Stimulated activated CD8-positive, alpha-beta memory T cell treated with anti-CD3 and anti-CD28 coated beads, Interleukin-4, amount 100 ng/mL, for 48 hours (primary cell): ENCODE results near the gene HAUS7.

Source experiments
- DNase-seq: peaks from one replicate; pipeline ENCODE4 v3.0.0-alpha.2; 2020

Gene HAUS7

GRCh38 chrX:153450949-153451277 is 19.5 kb downstream of the HAUS7 start:
- no peak for DNase-seq

DNA sequence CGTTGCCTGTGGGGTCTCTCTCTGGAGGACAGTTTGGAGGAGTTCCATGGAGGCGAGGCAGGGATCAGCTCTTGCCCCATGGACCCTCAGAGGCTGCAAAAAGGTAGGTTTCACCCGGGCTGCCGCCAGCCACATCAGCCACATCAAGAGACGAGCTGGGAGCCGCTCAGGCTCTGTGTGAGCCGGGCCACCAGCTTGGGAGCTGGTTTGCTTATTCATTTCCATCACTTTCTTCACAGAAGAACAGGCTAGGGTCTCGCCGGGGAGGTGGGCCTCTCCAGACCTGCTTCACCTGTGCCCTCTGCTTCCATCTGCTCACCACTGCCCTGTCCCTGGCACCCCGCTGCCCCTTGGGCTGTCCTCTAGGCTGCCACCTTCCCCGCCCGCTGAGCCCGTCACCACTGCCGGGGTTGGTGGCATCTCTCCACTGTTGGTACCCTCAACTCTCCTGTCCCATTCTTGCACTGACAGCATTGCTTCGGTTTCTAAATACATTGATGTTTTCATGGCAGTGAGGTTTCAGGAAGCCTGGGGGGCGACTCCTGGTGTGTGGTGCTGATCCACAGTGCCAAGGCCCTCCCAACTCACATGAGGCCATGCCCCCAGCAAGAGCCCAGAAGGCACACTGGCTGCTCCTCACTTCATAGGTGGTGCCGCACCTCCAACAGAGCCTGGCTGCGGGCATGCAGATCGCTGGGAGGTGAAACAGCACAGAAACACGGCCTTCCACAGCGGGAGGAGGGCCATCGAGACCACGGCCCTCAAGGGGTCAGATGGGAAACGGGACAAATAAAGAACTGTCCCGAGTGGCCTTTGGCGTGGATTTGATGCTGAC is 20.0 kb downstream of the HAUS7 start:
- no peak for DNase-seq

DNA sequence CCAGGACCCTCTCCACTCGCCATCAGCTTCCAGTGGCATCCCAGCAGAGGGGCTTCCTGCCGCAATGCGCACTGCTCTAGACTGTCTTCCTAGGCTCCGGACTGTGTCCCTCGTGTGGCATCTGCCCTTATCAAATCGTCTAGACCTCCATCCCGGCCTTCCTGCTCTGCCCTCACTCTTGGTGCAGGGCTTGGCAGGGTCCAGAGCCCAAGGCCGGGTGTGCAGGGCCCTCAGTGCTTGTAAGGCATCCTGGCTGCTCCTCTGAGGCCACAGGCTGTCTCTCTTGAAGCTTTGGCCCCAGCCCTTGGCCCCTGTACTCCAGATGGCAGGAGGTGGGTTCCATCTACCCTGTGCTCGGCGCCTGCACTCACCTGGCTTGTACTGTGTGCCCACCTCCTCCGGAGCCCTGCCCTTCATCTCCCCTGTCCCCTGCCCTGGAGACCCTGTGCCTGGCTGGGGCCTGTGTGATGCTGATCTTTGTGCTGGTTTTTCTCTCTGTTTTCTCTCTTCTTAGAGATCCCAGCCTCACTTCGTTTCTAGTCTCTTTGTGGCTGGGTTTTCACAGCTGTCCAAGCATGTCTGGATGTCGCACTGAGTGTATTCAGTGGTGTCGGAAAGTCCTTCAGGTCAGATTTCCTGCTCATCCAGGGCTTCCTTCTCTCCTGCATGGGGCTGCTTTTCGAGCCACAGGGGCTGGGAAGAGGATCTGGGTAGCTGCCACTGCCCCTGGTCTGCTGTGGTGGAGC is 20.8 kb downstream of the HAUS7 start:
- DNase-seq = no peak

- no peak for DNase-seq
Observed at GRCh38 chrX:153448556-153449367, 21.6 kb downstream of the HAUS7 start.

DNA sequence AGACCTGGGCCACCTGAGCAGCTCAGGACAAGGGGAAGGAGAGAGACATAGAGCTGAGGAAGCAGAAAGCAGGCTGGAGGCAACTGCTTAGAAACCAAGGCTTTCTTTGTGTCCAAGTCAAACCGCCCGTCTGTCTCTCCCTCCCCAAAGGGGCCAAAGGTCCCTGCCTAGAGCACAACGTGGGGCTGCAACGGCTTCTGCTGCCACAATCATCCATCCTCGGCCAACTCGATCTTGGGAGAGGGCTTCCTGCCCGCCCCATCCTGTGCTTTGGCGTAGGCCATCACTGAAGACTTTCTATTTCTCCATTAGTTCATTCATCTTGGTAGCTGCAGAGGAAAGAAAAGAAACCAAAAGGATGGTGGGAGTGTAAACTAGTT is 22.8 kb downstream of the HAUS7 start:
- DNase-seq = no peak

DNA sequence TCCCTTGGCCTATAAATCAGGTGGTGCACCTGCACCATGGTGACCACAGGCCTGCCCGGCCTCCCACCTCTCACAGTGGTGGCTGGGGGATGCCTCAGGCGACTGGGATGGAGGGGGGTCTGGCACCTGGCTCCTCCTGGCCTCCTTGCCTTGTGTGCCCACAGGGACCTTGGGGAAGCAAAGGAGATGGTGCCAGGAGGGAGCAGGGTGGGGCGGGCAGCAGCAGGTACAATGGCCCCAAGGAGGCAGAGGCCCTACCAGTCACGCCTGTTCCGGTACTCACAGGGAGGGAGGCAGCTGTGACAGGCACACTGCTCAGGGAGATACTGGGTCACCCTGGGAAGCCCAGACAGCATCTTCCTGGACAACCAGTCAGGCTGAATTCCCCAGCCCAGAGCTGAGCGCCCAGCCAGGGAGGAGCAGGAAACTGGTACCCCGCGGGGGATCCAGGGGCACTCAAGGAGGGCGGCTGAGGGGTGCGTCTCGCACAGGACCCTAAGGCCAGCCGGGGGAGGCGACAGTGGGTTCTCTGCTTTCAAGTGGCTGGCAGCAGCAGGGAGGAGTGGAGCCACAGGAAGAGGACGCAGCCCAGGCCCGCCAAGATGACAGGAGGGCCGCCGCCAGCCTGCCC is 23.3 kb downstream of the HAUS7 start:
- no peak for DNase-seq

DNA sequence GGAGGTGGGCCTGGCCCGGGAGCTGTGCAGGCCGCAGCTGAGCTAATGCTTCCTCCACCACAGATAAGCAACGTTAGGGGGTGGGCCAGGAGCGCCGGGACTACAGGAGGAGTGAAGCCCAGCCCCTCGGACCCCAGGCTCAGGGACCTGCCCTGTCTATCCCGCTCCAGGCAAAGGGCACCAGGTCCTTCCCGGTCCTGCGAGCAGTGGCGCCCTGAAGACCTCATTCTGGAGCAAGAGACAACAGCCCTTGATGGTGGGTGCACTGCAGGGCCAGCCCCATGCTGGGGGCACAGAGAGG is 23.8 kb downstream of the HAUS7 start:
- no peak for DNase-seq

GRCh38 chrX:153445856-153446635 is 24.3 kb downstream of the HAUS7 start, which contains the start of gene TREX2:
Gene TREX2 (minus strand): TSS chrX:153446056. CDS start chrX:153445430, 626 bp downstream.
- no peak for DNase-seq

DNA sequence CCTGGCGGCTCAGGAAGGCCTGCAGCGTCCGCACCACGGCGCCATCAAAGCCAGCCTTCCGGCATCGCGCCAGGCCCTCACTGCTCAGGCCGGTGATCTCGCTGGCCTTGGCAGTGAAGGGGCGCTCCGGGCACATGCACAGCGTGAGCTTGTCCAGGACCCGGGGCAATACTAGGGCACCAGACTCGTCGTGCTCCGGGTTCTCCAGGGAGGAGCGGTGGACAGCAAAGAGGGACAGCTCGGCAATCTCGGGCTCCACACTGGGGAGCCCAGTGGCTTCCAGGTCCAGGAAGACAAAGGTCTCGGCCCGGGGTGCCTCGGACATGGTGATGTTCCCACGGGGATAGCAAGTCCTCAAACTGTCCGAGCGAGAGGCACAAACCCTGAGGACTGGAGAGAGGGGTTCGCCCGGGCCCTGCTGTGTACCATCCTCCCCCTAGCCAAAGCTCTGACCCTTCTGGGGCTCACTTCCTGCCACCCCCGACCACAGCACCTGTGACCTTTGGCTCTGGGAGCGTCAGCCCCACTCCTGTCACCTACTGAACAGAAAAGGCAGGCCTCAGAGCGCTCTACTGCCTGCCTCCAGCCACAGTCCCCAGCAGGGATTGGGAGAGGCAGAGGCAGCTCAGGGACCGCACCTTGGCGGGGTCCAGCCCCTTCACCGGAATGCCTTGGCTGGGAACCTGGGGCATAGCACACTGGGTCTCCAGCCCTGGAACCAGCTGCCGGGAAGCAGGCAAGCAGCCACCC is 25.1 kb downstream of the HAUS7 start:
- no peak for DNase-seq

GRCh38 chrX:153444333-153445011 is 25.9 kb downstream of the HAUS7 start:
- DNase-seq = no peak

- DNase-seq = no peak
Observed at GRCh38 chrX:153443476-153444332, 26.7 kb downstream of the HAUS7 start.

- DNase-seq = no peak
Observed at GRCh38 chrX:153442463-153442862, 27.9 kb downstream of the HAUS7 start.

GRCh38 chrX:153441981-153442380 is 28.4 kb downstream of the HAUS7 start:
- no peak for DNase-seq

DNA sequence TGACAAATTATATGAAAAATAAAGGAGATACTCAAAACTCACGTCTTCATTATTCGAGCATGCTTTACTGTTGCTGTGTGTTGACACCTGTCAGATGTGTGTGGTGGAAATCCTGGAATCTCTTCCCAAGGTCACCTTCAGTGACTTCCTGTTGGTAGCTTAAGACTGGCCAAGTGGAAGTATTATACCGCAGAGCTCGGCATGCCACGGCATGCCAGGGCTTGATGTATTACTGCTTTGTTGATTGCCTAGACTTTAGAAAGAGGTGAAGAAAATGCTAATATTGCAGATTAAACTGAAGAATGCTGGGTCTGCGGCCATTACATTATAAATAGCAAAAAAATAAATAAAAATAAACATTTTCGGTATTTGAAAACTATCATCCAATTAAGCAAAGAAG is 29.1 kb downstream of the HAUS7 start:
- DNase-seq = no peak

- no peak for DNase-seq
Observed at GRCh38 chrX:153440556-153441135, 29.7 kb downstream of the HAUS7 start.

- DNase-seq = no peak
Observed at GRCh38 chrX:153439977-153440376, 30.4 kb downstream of the HAUS7 start.

DNA sequence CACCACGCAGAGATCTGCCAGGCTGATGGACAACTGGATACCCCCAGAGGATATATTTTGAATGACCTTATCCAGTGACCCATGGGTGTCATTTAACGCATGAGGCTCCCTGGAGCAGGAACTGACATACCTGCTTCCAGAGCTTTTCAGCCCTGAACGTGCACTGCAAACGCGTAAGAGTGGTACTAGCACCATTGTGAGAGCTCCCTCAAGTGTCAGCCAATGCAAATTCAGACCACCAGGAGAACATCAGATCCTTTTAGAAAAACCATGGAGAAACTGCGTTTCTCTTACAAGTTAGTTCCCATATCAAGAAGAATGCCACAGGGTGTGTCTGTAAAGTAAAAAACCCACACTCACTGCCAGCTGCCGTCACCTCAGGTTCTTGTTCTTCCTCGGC is 31.8 kb downstream of the HAUS7 start:
- no peak for DNase-seq

- no peak for DNase-seq
Observed at GRCh38 chrX:153435845-153436244, 34.5 kb downstream of the HAUS7 start.

GRCh38 chrX:153434801-153435200 is 35.6 kb downstream of the HAUS7 start:
- no peak for DNase-seq
